Caco-2 (cell line): ENCODE data around the gene CATSPERD. TPM values are rescaled to one million over a fixed set of nuclear protein-coding genes. Genes with fewer than 3 reads are reported as not detected.

Experiments used
- BruUV-seq: library from RNA; stranded (reverse); fragments of 400-500 nt; replicated peaks from 2 replicates; lab custom pipeline; 2021; lab: Mats Ljungman, UMichigan
- CTCF ChIA-PET: fragments of 300-600 bp; sonication (Branson Sonifier 250); formaldehyde crosslinking; loops from one replicate; lab custom pipeline; 2022; ENCODE audit warnings: antibody characterized with exemption; lab: Charles Lee
- POLR2A ChIA-PET: fragments of 300-600 bp; sonication (Branson Sonifier 250); formaldehyde crosslinking; loops from one replicate; lab custom pipeline; 2022; ENCODE audit warnings: antibody characterized with exemption; lab: Charles Lee
- DNase-seq, 2 experiments: peaks; one replicate each; pipeline versions ENCODE4 v3.0.0 to v3.0.0-alpha.2; 2020 to 2022
- H3K27me3 ChIP-seq: replicated peaks from 2 replicates; pipeline ENCODE4 v1.6.0; 2011; ENCODE audit warnings: low read length; ENCODE audit not compliant: control insufficient read depth, insufficient read depth
- H3K36me3 ChIP-seq: 2 replicates; pipeline ENCODE4 v1.5.1; 2011; ENCODE audit warnings: low read length; ENCODE audit not compliant: control insufficient read depth, insufficient read depth
- H3K4me1 ChIP-seq: fragments of 250-450 bp; sonication (Bioruptor Pico); 2 replicates; pipeline ENCODE4 v1.5.1; 2020; ENCODE audit warnings: mild to moderate bottlenecking
- H3K4me3 ChIP-seq: 2 replicates; pipeline ENCODE4 v1.5.1; 2011; ENCODE audit warnings: low read depth, mild to moderate bottlenecking, control low read depth, low read length
- H3K9me3 ChIP-seq: fragments of 250-450 bp; sonication (Bioruptor Pico); 2 replicates; pipeline ENCODE4 v1.5.1; 2020; ENCODE audit warnings: mild to moderate bottlenecking, moderate library complexity
- H3K27ac Mint-ChIP-seq: one replicate; pipeline ENCODE4 v1.8.0; 2022; ENCODE audit warnings: mixed read lengths; ENCODE audit not compliant: unreplicated experiment
- H3K27me3 Mint-ChIP-seq: one replicate; pipeline ENCODE4 v1.8.0; 2022; ENCODE audit warnings: mixed read lengths; ENCODE audit not compliant: insufficient read depth, unreplicated experiment
- H3K36me3 Mint-ChIP-seq: one replicate; pipeline ENCODE4 v1.8.0; 2022; ENCODE audit warnings: mild to moderate bottlenecking, mixed read lengths; ENCODE audit not compliant: insufficient read depth, unreplicated experiment
- H3K4me1 Mint-ChIP-seq: one replicate; pipeline ENCODE4 v1.8.0; 2022; ENCODE audit warnings: low read depth, mixed read lengths; ENCODE audit not compliant: unreplicated experiment
- H3K4me3 Mint-ChIP-seq: one replicate; pipeline ENCODE4 v1.8.0; 2022; ENCODE audit warnings: mild to moderate bottlenecking, moderate library complexity, mixed read lengths; ENCODE audit not compliant: unreplicated experiment
- H3K9me3 Mint-ChIP-seq: one replicate; pipeline ENCODE4 v1.8.0; 2022; ENCODE audit warnings: mixed read lengths; ENCODE audit not compliant: unreplicated experiment
- CTCF ChIP-seq, 2 experiments: fragments of 200-600 bp in 1 of 2; IDR thresholded peaks; 1 replicate in 1 of 2; 2 replicates in 1 of 2; pipeline versions ENCODE4 v1.5.1 to v1.8.0; 2011 to 2022; ENCODE audit warnings: antibody characterized with exemption in 1 of 2, control low read depth in 1 of 2, inconsistent platforms in 1 of 2, low read depth in 1 of 2, low read length in 1 of 2, mild to moderate bottlenecking in 1 of 2, moderate library complexity in 1 of 2; ENCODE audit not compliant: insufficient read depth in 1 of 2, severe bottlenecking in 1 of 2, unreplicated experiment in 1 of 2
- intact Hi-C: fragments of 100-400 bp; cut with micrococcal nuclease; formaldehyde crosslinking; loops from one replicate; pipeline ENCODE4 v1.10.0; 2022; ENCODE audit not compliant: unreplicated experiment
- total RNA-seq: library from RNA; stranded (reverse); gene quantifications from 2 replicates; pipeline ENCODE4 v1.2.3, GENCODE V29; 2022

Gene CATSPERD
- total RNA-seq, 1 experiment from 2014 or later, result not detected

- H3K4me3 Mint-ChIP-seq, result no peak overlapping the region
- no peaks in the 10 kb centered on the region for H3K27me3 Mint-ChIP-seq
- H3K36me3 Mint-ChIP-seq, result peaks cover 5% of the 10 kb centered on the region
- Histone ChIP-seq H3K27me3 (no peaks in the 10 kb centered on the region), H3K4me1 (no peaks in the 10 kb centered on the region), H3K36me3 (no peaks in the 10 kb centered on the region), H3K9me3 (no peaks in the 10 kb centered on the region), H3K4me3 (no peak overlapping the region)
- no peak for DNase-seq
- no peaks in the 10 kb centered on the region for H3K9me3 Mint-ChIP-seq
- TF ChIP-seq CTCF (IDR thresholded peaks at IDR 0.05; ENCODE audit: insufficient read depth in 1 of 2, low read depth in 1 of 2, low read length in 1 of 2, severe bottlenecking in 1 of 2, unreplicated experiment in 1 of 2), result no peak
- ChIA-PET POLR2A (no interaction called here), CTCF (interaction anchor here (0.6 to 1.0 kb wide), 2 partner anchors 34 to 37 kb away, joined by 3 to 6 read pairs; no protein-coding TSS in a partner anchor)
- no peak overlapping the region for H3K27ac Mint-ChIP-seq
- H3K4me1 Mint-ChIP-seq, result no peaks in the 10 kb centered on the region
- no TSS peak for BruUV-seq
- intact Hi-C loops, result no loop called here
Observed at GRCh38 chr19:5772416-5772815, 52.0 kb downstream of the CATSPERD start.

- no peaks in the 10 kb centered on the region for H3K36me3 ChIP-seq
- H3K9me3 Mint-ChIP-seq, result no peaks in the 10 kb centered on the region
- peak overlapping the region; percentile 55 for H3K27ac Mint-ChIP-seq
- H3K4me3 Mint-ChIP-seq, result no peak overlapping the region
- H3K27me3 ChIP-seq, result no peaks in the 10 kb centered on the region
- intact Hi-C loops, result loop anchor here (1.0 kb wide), 2 partner anchors 17 to 119 kb away; no protein-coding TSS in a partner anchor
- no TSS peak for BruUV-seq
- TF ChIP-seq CTCF (IDR thresholded peaks at IDR 0.05; ENCODE audit: insufficient read depth in 1 of 2, low read depth in 1 of 2, low read length in 1 of 2, severe bottlenecking in 1 of 2, unreplicated experiment in 1 of 2), result no peak
- no peaks in the 10 kb centered on the region for H3K4me1 Mint-ChIP-seq
- no peak for DNase-seq
- H3K27me3 Mint-ChIP-seq, result no peaks in the 10 kb centered on the region
- H3K36me3 Mint-ChIP-seq, result peaks cover 5% of the 10 kb centered on the region
- POLR2A ChIA-PET, result no interaction called here
- no peak overlapping the region for H3K4me3 ChIP-seq
- no peaks in the 10 kb centered on the region for H3K4me1 ChIP-seq
- CTCF ChIA-PET, result interaction anchor here (0.6 to 1.3 kb wide), 3 partner anchors 31 to 249 kb away, joined by 3 to 8 read pairs (median 3); no protein-coding TSS in a partner anchor
- H3K9me3 ChIP-seq, result no peaks in the 10 kb centered on the region
Observed at GRCh38 chr19:5773276-5773675, 52.8 kb downstream of the CATSPERD start.

GRCh38 chr19:5774921-5775320 lies 54.5 kb downstream of the CATSPERD start:
- CTCF ChIA-PET, result no interaction called here
- Histone ChIP-seq H3K4me1 (no peaks in the 10 kb centered on the region), H3K27me3 (no peaks in the 10 kb centered on the region), H3K4me3 (no peak overlapping the region), H3K36me3 (no peaks in the 10 kb centered on the region), H3K9me3 (no peaks in the 10 kb centered on the region)
- Mint-ChIP-seq H3K4me1 (no peaks in the 10 kb centered on the region), H3K27me3 (no peaks in the 10 kb centered on the region), H3K27ac (no peak overlapping the region), H3K36me3 (peaks cover 5% of the 10 kb centered on the region), H3K9me3 (no peaks in the 10 kb centered on the region), H3K4me3 (no peak overlapping the region)
- no TSS peak for BruUV-seq
- intact Hi-C loops, result no loop called here
- no peak for DNase-seq
- POLR2A ChIA-PET, result no interaction called here
- TF ChIP-seq CTCF (IDR thresholded peaks at IDR 0.05; ENCODE audit: insufficient read depth in 1 of 2, low read depth in 1 of 2, low read length in 1 of 2, severe bottlenecking in 1 of 2, unreplicated experiment in 1 of 2), result no peak
